ENCODE measurements around the gene MACROD2. TPM values are rescaled to one million over a fixed set of nuclear protein-coding genes. Genes with fewer than 3 reads are reported as not detected.

MACROD2 gene
- total RNA-seq, 1 experiment from 2014 or later, result 1.6 TPM

DNA sequence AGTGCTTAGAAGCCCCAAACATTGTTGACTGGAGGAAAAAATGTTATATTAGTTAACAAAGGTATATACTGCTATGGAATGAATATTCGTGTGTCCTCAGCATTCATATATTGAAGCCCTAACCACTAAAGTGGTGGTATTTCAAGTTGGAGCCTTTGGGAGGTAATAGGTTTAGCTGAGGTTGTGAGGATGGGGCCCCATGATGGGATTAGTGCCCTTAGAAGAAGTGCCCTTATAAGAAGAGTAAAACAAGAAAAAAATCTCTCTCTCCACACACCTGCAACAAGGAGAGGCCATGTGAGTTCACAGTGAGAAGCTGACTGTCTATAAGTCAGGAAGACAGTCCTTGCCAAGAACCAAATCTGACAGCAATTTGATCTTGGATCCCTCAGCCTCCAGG lies 1103.8 kb downstream of the MACROD2 start:
- no peaks in the 10 kb centered on the region for H3K27me3 ChIP-seq (ENCODE audit: insufficient read depth, low read length)
- DNase-seq, result no peak

More for the DNA sequence above, 1103.8 kb downstream of the MACROD2 start:
- H3K27ac ChIP-seq (ENCODE audit: insufficient read length, low read depth, low read length), result no peak overlapping the region
- no peaks in the 10 kb centered on the region for H3K27me3 Mint-ChIP-seq (ENCODE audit: low read depth)
- H3K9me3 Mint-ChIP-seq, result peaks cover 0 to 5% of the 10 kb centered on the region in 2 experiments; a peak in 2 of 5 replicates
- H4K5ac ChIP-seq (ENCODE audit: insufficient read length, low read depth, low read length), result no peak overlapping the region
- H3K56ac ChIP-seq (ENCODE audit: insufficient read length, low read depth, low read length), result no peak overlapping the region
- no peak overlapping the region for H2AK5ac ChIP-seq (ENCODE audit: insufficient read length, low read length)
- no peaks in the 10 kb centered on the region for H3K4me1 ChIP-seq (ENCODE audit: insufficient read depth, low read length)
- H3K23me2 ChIP-seq (ENCODE audit: insufficient read length, low read depth, low read length, poor library complexity, severe bottlenecking), result no peaks in the 10 kb centered on the region
- no peak overlapping the region for H3K14ac ChIP-seq (ENCODE audit: insufficient read depth, low read length)
- no peak overlapping the region for H2BK5ac ChIP-seq (ENCODE audit: insufficient read length, low read length)
- H2BK20ac ChIP-seq (ENCODE audit: low read depth, low read length, poor library complexity, severe bottlenecking), result no peak overlapping the region
- no peak overlapping the region for H3K23ac ChIP-seq (ENCODE audit: insufficient read length, low read depth, low read length)
- no peaks in the 10 kb centered on the region for H3K9me3 ChIP-seq (ENCODE audit: control insufficient read depth, low read depth, low read length)
- no peak overlapping the region for H2BK120ac ChIP-seq (ENCODE audit: low read depth, low read length, poor library complexity, severe bottlenecking)
- TF ChIP-seq, protein P1, sequence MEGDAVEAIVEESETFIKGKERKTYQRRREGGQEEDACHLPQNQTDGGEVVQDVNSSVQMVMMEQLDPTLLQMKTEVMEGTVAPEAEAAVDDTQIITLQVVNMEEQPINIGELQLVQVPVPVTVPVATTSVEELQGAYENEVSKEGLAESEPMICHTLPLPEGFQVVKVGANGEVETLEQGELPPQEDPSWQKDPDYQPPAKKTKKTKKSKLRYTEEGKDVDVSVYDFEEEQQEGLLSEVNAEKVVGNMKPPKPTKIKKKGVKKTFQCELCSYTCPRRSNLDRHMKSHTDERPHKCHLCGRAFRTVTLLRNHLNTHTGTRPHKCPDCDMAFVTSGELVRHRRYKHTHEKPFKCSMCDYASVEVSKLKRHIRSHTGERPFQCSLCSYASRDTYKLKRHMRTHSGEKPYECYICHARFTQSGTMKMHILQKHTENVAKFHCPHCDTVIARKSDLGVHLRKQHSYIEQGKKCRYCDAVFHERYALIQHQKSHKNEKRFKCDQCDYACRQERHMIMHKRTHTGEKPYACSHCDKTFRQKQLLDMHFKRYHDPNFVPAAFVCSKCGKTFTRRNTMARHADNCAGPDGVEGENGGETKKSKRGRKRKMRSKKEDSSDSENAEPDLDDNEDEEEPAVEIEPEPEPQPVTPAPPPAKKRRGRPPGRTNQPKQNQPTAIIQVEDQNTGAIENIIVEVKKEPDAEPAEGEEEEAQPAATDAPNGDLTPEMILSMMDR (conservative IDR thresholded peaks at IDR 0.05), result no peak
- H3K4me2 ChIP-seq (ENCODE audit: insufficient read depth, insufficient read length, low read length), result no peak overlapping the region
- H3K79me1 ChIP-seq (ENCODE audit: insufficient read depth, low read depth, low read length, poor library complexity, severe bottlenecking), result no peaks in the 10 kb centered on the region
- H2BK15ac ChIP-seq (ENCODE audit: low read depth, low read length), result no peak overlapping the region
- H3K9ac ChIP-seq (ENCODE audit: extremely low read depth, insufficient read length, low read length), result no peak overlapping the region
- no peaks in the 10 kb centered on the region for H3K36me3 Mint-ChIP-seq (ENCODE audit: insufficient read depth in 1 of 3, low read depth in 3 of 3)
- no peaks in the 10 kb centered on the region for H3K4me1 Mint-ChIP-seq
- H4K8ac ChIP-seq (replicated peaks; ENCODE audit: insufficient read length, low read depth, low read length), result no peak overlapping the region
- no peak overlapping the region for H3K18ac ChIP-seq (ENCODE audit: insufficient read length, low read depth, low read length)
- no peak overlapping the region for H3K4ac ChIP-seq (ENCODE audit: low read depth, low read length)
- no peak overlapping the region for H4K91ac ChIP-seq (ENCODE audit: insufficient read length, low read depth, low read length)
- H2BK12ac ChIP-seq (ENCODE audit: insufficient read length, low read depth, low read length), result no peak overlapping the region
- no peak overlapping the region for H3K4me3 Mint-ChIP-seq
- H3T11ph ChIP-seq (ENCODE audit: low read length), result no peak overlapping the region
- no CpG with 5 or more reads among the region's 1 CpG for WGBS (ENCODE audit: extremely low coverage, insufficient read length, low lambda C conversion rate)
- H2AFZ ChIP-seq (ENCODE audit: low read length), result no peak overlapping the region
- H4K20me1 ChIP-seq (ENCODE audit: control insufficient read depth, insufficient read depth, insufficient read length), result no peaks in the 10 kb centered on the region
- H3K27ac Mint-ChIP-seq, result no peak overlapping the region; a peak in 1 of 7 replicates
- H3K79me2 ChIP-seq (ENCODE audit: insufficient read depth, low read length), result no peaks in the 10 kb centered on the region

Data from H9 (cell line).